Adrenal gland (tissue), 12 donors: ENCODE measurements around the gene SCFD2. TPM values are rescaled to one million over a fixed set of nuclear protein-coding genes. Genes with fewer than 3 reads are reported as not detected.

Source experiments
- DNase-seq, 7 donors: peaks; one replicate each; pipeline ENCODE4 v3.0.0-alpha.2; 2019 to 2020
- H3K27ac ChIP-seq, 5 donors: fragments of 200-600 bp; sonication (generic) in 4 of 5; 1 replicate in 3 of 5; 2 replicates in 2 of 5; pipeline versions ENCODE4 v1.5.1 to v1.8.0; 2016 to 2020; ENCODE audit warnings: mild to moderate bottlenecking in 1 of 5
- H3K27me3 ChIP-seq: fragments of 200-600 bp; 2 replicates; pipeline ENCODE4 v1.8.0; 2021
- H3K36me3 ChIP-seq, 2 donors: fragments of 200-600 bp; replicated peaks in 1 of 2; 1 replicate in 1 of 2; 2 replicates in 1 of 2; pipeline versions ENCODE4 v1.5.1 to v1.8.0; 2018 to 2022
- H3K4me1 ChIP-seq, 2 donors: fragments of 200-600 bp; replicated peaks in 1 of 2; 1 replicate in 1 of 2; 2 replicates in 1 of 2; pipeline versions ENCODE4 v1.5.1 to v1.8.0; 2018 to 2021
- H3K4me3 ChIP-seq, 4 donors: fragments of 200-600 bp; sonication (generic) in 3 of 4; one replicate each; pipeline ENCODE4 v1.5.1; 2016 to 2018
- H3K9me3 ChIP-seq, 3 donors: fragments of 200-600 bp; sonication (generic) in 1 of 3; replicated peaks in 1 of 3; 1 replicate in 2 of 3; 2 replicates in 1 of 3; pipeline versions ENCODE4 v1.5.1 to v1.8.0; 2016 to 2021
- CTCF ChIP-seq, 6 experiments: fragments of 450-650 bp in 4 of 6; fragments of 200-600 bp in 2 of 6; sonication (generic) in 1 of 6; IDR thresholded peaks; 1 replicate in 5 of 6; 2 replicates in 1 of 6; pipeline versions ENCODE4 v1.5.1 to v1.8.0; 2016 to 2021; ENCODE audit warnings: antibody characterized with exemption in 6 of 6, mild to moderate bottlenecking in 2 of 6, moderate library complexity in 1 of 6
- POLR2A ChIP-seq, 2 donors: fragments of 450-650 bp; IDR thresholded peaks; one replicate each; pipeline ENCODE4 v1.6.1; 2017; ENCODE audit warnings: antibody characterized with exemption in 2 of 2, mild to moderate bottlenecking in 2 of 2, moderate library complexity in 1 of 2
- WGBS, 4 donors: extraction: QIAGEN DNeasy Blood & Tissue Kit in 2 of 4; methylation state at CpG; one replicate each; pipeline versions ENCODE4 v1.1.5 to v1.1.7; 2013 to 2017; 5-methylcytosine and 5-hydroxymethylcytosine counted together
- intact Hi-C, 2 donors: fragments of 100-400 bp; cut with DNase I; formaldehyde crosslinking; loops; one replicate each; pipeline versions ENCODE4 v1.14.1 to v1.15.0; 2022 to 2023
- polyA plus RNA-seq, 3 donors: library from polyadenylated mRNA; stranded (reverse); fragments of 200-250 nt in 2 of 3; fragments of 350-450 nt in 1 of 3; fragmentation: Illumina TruSeq in 1 of 3; extraction: RNeasy Lipid Tissue Mini Kit (QIAGEN cat#74804) in 1 of 3; gene quantifications; one replicate each; pipeline ENCODE4 v1.2.3, GENCODE V29; 2013 to 2014
- total RNA-seq, 9 donors: library from RNA; depleted of rRNA in 4 of 9; stranded (reverse); fragments of >200 nt in 4 of 9; fragments of 120-200 nt in 1 of 9; fragmentation: NEBNext Ultra II Directional in 1 of 9; extraction: Animal tissue kit (Norgen Biotek cat#: 25700) in 1 of 9; gene quantifications; one replicate each; pipeline versions ENCODE4 v1.1.0 to v1.2.4, GENCODE V29; 2013 to 2023
- donor health status: healthy with polysubstance abuse.
- donor health status: Bipolar disorder and iron deficiency.
- donor health status: DM: yes; HTN: yes; CAD: no.
- donor health status: DM: no; HTN: no; CAD: no.
- donor health status: DM: no; HTN: no; CAD: no.
- donor health status: DM: yes; HTN: yes; CAD: no.

The SCFD2 gene
- total and polyA plus RNA-seq, 12 donors, result 5.2 to 34.9 (median 23.4) TPM

GRCh38 chr4:53018471-53018870 lies 347.4 kb downstream of the SCFD2 start:
- no peak overlapping the region for H3K4me3 ChIP-seq
- no peaks in the 10 kb centered on the region for H3K9me3 ChIP-seq
- peak overlapping the region in 1 of 5 donors; percentile 49 for H3K27ac ChIP-seq
- intact Hi-C loops, result loop anchor here (5.0 to 10.0 kb wide), 4 partner anchors 176 to 1216 kb away; no protein-coding TSS in a partner anchor
- no peaks in the 10 kb centered on the region for H3K27me3 ChIP-seq
- TF ChIP-seq POLR2A (IDR thresholded peaks at IDR 0.05) (no peak), CTCF (IDR thresholded peaks at IDR 0.05) (no peak)
- peaks cover 45 to 75% of the 10 kb centered on the region in 2 donors for H3K4me1 ChIP-seq
- DNase-seq, result no peak
- 90 to 96% (median 93%) methylated on average over 3 of the region's 3 CpGs for WGBS, 4 donors
- no peaks in the 10 kb centered on the region for H3K36me3 ChIP-seq

- Histone ChIP-seq H3K4me3 (no peak overlapping the region), H3K36me3 (no peaks in the 10 kb centered on the region), H3K27me3 (no peaks in the 10 kb centered on the region), H3K9me3 (no peaks in the 10 kb centered on the region), H3K27ac (peak overlapping the region in 2 of 5 donors; percentile 23 to 33), H3K4me1 (peaks cover 49 to 78% of the 10 kb centered on the region in 2 donors)
- 38 to 48% (median 47%) methylated on average over 5 of the region's 5 CpGs for WGBS, 4 donors
- TF ChIP-seq CTCF (IDR thresholded peaks at IDR 0.05) (no peak), POLR2A (IDR thresholded peaks at IDR 0.05) (no peak)
- intact Hi-C loops, result loop anchor here (5.0 to 10.0 kb wide), 4 partner anchors 179 to 1219 kb away; no protein-coding TSS in a partner anchor
- no peak for DNase-seq
These were observed 349.6 kb downstream of the SCFD2 start for GRCh38 chr4:53016099-53016820.

- 24 to 30% (median 26%) methylated on average over 5 of the region's 5 CpGs for WGBS, 4 donors
- intact Hi-C loops, result loop anchor here (5.0 to 10.0 kb wide), 4 partner anchors 179 to 1219 kb away; no protein-coding TSS in a partner anchor
- Histone ChIP-seq H3K27ac (peak overlapping the region in 3 of 5 donors; percentile 10 to 33 (median 23)), H3K4me1 (peaks cover 55 to 80% of the 10 kb centered on the region in 2 donors), H3K36me3 (no peaks in the 10 kb centered on the region), H3K27me3 (no peaks in the 10 kb centered on the region), H3K9me3 (no peaks in the 10 kb centered on the region), H3K4me3 (no peak overlapping the region)
- peak in 5 of 7 donors; percentile 36 to 71 (median 56) for DNase-seq
- TF ChIP-seq CTCF (IDR thresholded peaks at IDR 0.05), result peak; percentile 65 to 83 (median 71)
- no peak for TF ChIP-seq POLR2A (IDR thresholded peaks at IDR 0.05)
These were observed 350.2 kb downstream of the SCFD2 start for GRCh38 chr4:53015681-53016080.

GRCh38 chr4:53014881-53015280 lies 351.0 kb downstream of the SCFD2 start:
- Histone ChIP-seq H3K27me3 (no peaks in the 10 kb centered on the region), H3K4me3 (no peak overlapping the region), H3K27ac (peak overlapping the region in 1 of 5 donors; percentile 10), H3K9me3 (no peaks in the 10 kb centered on the region), H3K36me3 (no peaks in the 10 kb centered on the region), H3K4me1 (peaks cover 57 to 81% of the 10 kb centered on the region in 2 donors)
- no peak for DNase-seq
- TF ChIP-seq CTCF (IDR thresholded peaks at IDR 0.05) (no peak), POLR2A (IDR thresholded peaks at IDR 0.05) (no peak)
- 56 to 71% (median 63%) methylated on average over 2 of the region's 2 CpGs for WGBS, 4 donors
- intact Hi-C loops, result loop anchor here (5.0 to 10.0 kb wide), 4 partner anchors 180 to 1220 kb away; no protein-coding TSS in a partner anchor
